Mammary epithelial cell (primary cell): ENCODE results near the gene CASR.

Source experiments
- EZH2 ChIP-seq: IDR thresholded peaks from 2 replicates; pipeline ENCODE4 v1.6.1; 2012; ENCODE audit warnings: low read length, inconsistent platforms, borderline replicate concordance
- TF ChIP-seq, protein P1 (sequence below), 2 donors: IDR thresholded peaks in 1 of 2; conservative IDR thresholded peaks in 1 of 2; 2 replicates each; pipeline ENCODE4 v1.5.1; 2011 to 2012; ENCODE audit warnings: inconsistent platforms in 2 of 2, low read length in 2 of 2, mild to moderate bottlenecking in 2 of 2, control low read depth in 1 of 2, low read depth in 1 of 2; ENCODE audit not compliant: insufficient read depth in 1 of 2; ENCODE audit errors: extremely low read depth in 1 of 2

DNA sequence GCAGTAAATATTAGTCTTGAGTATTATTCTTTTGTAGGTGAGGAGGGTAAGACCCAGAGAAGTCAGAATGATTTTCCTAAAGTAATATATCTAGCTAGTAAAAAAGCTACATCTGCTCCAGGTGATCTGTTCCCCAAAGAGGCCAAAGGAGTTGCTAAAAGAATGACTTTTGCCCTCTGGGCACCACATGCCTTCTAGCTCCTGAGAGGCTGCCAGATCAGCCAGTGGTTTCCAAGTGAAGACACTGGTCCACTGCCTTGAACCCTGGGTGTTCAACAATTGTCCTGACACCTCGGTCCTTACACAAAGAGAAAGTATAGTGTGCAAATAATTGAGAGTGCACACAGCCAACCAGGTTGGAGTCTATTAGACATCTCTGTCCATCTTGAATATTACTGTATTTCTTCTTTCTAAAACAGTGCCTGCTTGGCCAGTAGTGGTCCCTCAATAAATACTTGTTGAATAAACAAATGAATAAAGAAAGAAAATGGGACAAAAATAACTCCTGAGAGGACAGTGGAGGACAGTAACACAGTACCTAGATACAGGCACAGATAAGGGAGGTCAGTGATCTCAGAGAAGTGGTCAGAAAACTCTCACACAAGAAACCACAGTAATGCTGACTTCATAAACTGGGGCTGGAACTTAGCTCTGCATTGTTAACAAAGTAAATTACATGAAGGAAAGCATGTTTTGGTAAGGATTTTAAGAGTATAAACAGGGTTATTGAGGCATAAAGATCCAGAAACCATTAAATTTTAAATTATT lies 85.0 kb downstream of the CASR start:
- TF ChIP-seq, protein P1, sequence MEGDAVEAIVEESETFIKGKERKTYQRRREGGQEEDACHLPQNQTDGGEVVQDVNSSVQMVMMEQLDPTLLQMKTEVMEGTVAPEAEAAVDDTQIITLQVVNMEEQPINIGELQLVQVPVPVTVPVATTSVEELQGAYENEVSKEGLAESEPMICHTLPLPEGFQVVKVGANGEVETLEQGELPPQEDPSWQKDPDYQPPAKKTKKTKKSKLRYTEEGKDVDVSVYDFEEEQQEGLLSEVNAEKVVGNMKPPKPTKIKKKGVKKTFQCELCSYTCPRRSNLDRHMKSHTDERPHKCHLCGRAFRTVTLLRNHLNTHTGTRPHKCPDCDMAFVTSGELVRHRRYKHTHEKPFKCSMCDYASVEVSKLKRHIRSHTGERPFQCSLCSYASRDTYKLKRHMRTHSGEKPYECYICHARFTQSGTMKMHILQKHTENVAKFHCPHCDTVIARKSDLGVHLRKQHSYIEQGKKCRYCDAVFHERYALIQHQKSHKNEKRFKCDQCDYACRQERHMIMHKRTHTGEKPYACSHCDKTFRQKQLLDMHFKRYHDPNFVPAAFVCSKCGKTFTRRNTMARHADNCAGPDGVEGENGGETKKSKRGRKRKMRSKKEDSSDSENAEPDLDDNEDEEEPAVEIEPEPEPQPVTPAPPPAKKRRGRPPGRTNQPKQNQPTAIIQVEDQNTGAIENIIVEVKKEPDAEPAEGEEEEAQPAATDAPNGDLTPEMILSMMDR (conservative IDR thresholded peaks at IDR 0.05 in 1 of 2, IDR thresholded peaks at IDR 0.05 in 1 of 2; ENCODE audit: extremely low read depth in 1 of 2, insufficient read depth in 1 of 2, low read depth in 1 of 2, low read length in 2 of 2): no peak
- TF ChIP-seq EZH2: no peak
